OCI-LY7 (cell line): ENCODE data around the gene F2R. TPM values are rescaled to one million over a fixed set of nuclear protein-coding genes. Genes with fewer than 3 reads are reported as not detected.

Experiments
- BruUV-seq: library from RNA; stranded (reverse); fragments of 400-500 nt; replicated peaks from 2 replicates; lab custom pipeline; 2021; lab: Mats Ljungman, UMichigan
- CTCF ChIA-PET: fragments of 300-600 bp; sonication (Branson Sonifier 250); formaldehyde crosslinking; loops from one replicate; lab custom pipeline; 2022; ENCODE audit warnings: antibody characterized with exemption; ENCODE audit not compliant: unreplicated experiment; lab: Charles Lee
- POLR2A ChIA-PET: fragments of 300-600 bp; sonication (Branson Sonifier 250); formaldehyde crosslinking; loops from one replicate; lab custom pipeline; 2022; ENCODE audit warnings: antibody characterized with exemption; lab: Charles Lee
- DNase-seq: peaks from one replicate; pipeline ENCODE4 v3.0.0-alpha.2; 2015; ENCODE audit warnings: low spot score
- H2AFZ ChIP-seq: fragments of 200-600 bp; sonication (generic), shearing (Covaris generic); 2 replicates; pipeline ENCODE4 v1.6.1; 2014; ENCODE audit warnings: mild to moderate bottlenecking, antibody characterized with exemption, low read length, moderate library complexity
- H3K27ac ChIP-seq: fragments of 200-600 bp; sonication (generic); 2 replicates; pipeline ENCODE4 v1.5.1; 2014; ENCODE audit warnings: mixed run types, low read depth, mild to moderate bottlenecking, moderate library complexity, low read length, inconsistent platforms; ENCODE audit not compliant: poor library complexity, severe bottlenecking
- H3K36me3 ChIP-seq: fragments of 200-600 bp; sonication (generic); 2 replicates; pipeline ENCODE4 v1.6.1; 2014; ENCODE audit warnings: mild to moderate bottlenecking, antibody characterized with exemption, low read length, moderate library complexity, mixed read lengths; ENCODE audit not compliant: insufficient read depth
- H3K4me1 ChIP-seq: fragments of 200-600 bp; sonication (generic); 2 replicates; pipeline ENCODE4 v1.5.1; 2014; ENCODE audit warnings: mild to moderate bottlenecking, low read length; ENCODE audit not compliant: insufficient read depth, poor library complexity, severe bottlenecking
- H3K4me2 ChIP-seq: fragments of 200-600 bp; sonication (generic); 2 replicates; pipeline ENCODE4 v1.6.1; 2014; ENCODE audit warnings: mild to moderate bottlenecking, low read length
- H3K4me3 ChIP-seq: fragments of 200-600 bp; sonication (generic); 2 replicates; pipeline ENCODE4 v1.5.1; 2014; ENCODE audit warnings: mild to moderate bottlenecking, low read depth, low read length; ENCODE audit not compliant: poor library complexity, severe bottlenecking
- H3K79me2 ChIP-seq: fragments of 200-600 bp; sonication (generic); 2 replicates; pipeline ENCODE4 v1.6.1; 2016; ENCODE audit warnings: low read depth, mild to moderate bottlenecking, low read length, moderate library complexity, mixed read lengths; ENCODE audit not compliant: insufficient read depth
- H3K9me2 ChIP-seq: fragments of 200-600 bp; sonication (generic); 2 replicates; pipeline ENCODE4 v1.6.1; 2016; ENCODE audit warnings: mild to moderate bottlenecking, low read length, mixed read lengths; ENCODE audit not compliant: insufficient read depth
- H3K9me3 ChIP-seq: fragments of 200-600 bp; sonication (generic); 2 replicates; pipeline ENCODE4 v1.6.1; 2014; ENCODE audit warnings: mild to moderate bottlenecking, mixed run types, low read length, mixed read lengths
- H4K20me1 ChIP-seq: fragments of 200-600 bp; sonication (generic); 2 replicates; pipeline ENCODE4 v1.6.1; 2014; ENCODE audit warnings: mild to moderate bottlenecking, antibody characterized with exemption, low read length, moderate library complexity, mixed read lengths; ENCODE audit not compliant: insufficient read depth
- CTCF ChIP-seq: fragments of 200-600 bp; sonication (generic); conservative IDR thresholded peaks from 2 replicates; pipeline ENCODE4 v1.5.1; 2014; ENCODE audit warnings: mild to moderate bottlenecking, antibody characterized with exemption, low read length, moderate library complexity, mixed read lengths
- EZH2phosphoT487 ChIP-seq: fragments of 200-600 bp; sonication (generic); IDR thresholded peaks from 2 replicates; pipeline ENCODE4 v1.6.1; 2018; ENCODE audit warnings: low read depth, borderline replicate concordance, mild to moderate bottlenecking, mixed run types, antibody characterized with exemption, low read length, moderate library complexity, mixed read lengths
- intact Hi-C: fragments of 100-400 bp; cut with micrococcal nuclease; formaldehyde crosslinking; loops from one replicate; pipeline ENCODE4 v1.10.0; 2022; ENCODE audit not compliant: unreplicated experiment
- total RNA-seq, 2 experiments: library from RNA; depleted of rRNA in 1 of 2; stranded (reverse); fragments of >200 nt in 1 of 2; shearing (Covaris generic) in 1 of 2; gene quantifications; 2 replicates each; pipeline ENCODE4 v1.2.3, GENCODE V29; 2014 to 2022

F2R gene
- total RNA-seq, 2 experiments from 2014 or later = 0.08 TPM; not detected in 1

GRCh38 chr5:76732405-76733048 is 16.6 kb downstream of the F2R start:
- Histone ChIP-seq H3K79me2 (no peaks in the 10 kb centered on the region), H3K4me3 (no peak overlapping the region), H3K4me2 (no peak overlapping the region), H2AFZ (no peak overlapping the region), H3K9me3 (0 out of 2 replicates have a peak, but pooled peaks cover 4% of the 10 kb centered on the region), H3K27ac (no peak overlapping the region), H4K20me1 (no peaks in the 10 kb centered on the region), H3K36me3 (no peaks in the 10 kb centered on the region), H3K9me2 (no peaks in the 10 kb centered on the region), H3K4me1 (no peaks in the 10 kb centered on the region)
- ChIA-PET POLR2A (interaction anchor here (0.8 to 1.3 kb wide), 2 partner anchors 12 to 64 kb away, joined by 3 to 4 read pairs; no protein-coding TSS in a partner anchor), CTCF (no interaction called here)
- no TSS peak for BruUV-seq
- no peak for DNase-seq
- TF ChIP-seq CTCF = no peak
- no peak for TF ChIP-seq EZH2phosphoT487
- intact Hi-C loops = no loop called here

- POLR2A ChIA-PET = interaction anchor here (0.8 to 1.3 kb wide), 2 partner anchors 11 to 64 kb away, joined by 3 to 4 read pairs; no protein-coding TSS in a partner anchor
- H3K36me3 ChIP-seq = no peaks in the 10 kb centered on the region
- no peak overlapping the region for H3K4me3 ChIP-seq
- CTCF ChIA-PET = no interaction called here
- DNase-seq = no peak
- H3K27ac ChIP-seq = no peak overlapping the region
- no peaks in the 10 kb centered on the region for H3K9me2 ChIP-seq
- 0 out of 2 replicates have a peak, but pooled peaks cover 4% of the 10 kb centered on the region for H3K9me3 ChIP-seq
- TF ChIP-seq EZH2phosphoT487 (no peak), CTCF (no peak)
- BruUV-seq = no TSS peak
- H3K79me2 ChIP-seq = no peaks in the 10 kb centered on the region
- no peaks in the 10 kb centered on the region for H4K20me1 ChIP-seq
- H3K4me2 ChIP-seq = no peak overlapping the region
- H2AFZ ChIP-seq = no peak overlapping the region
- intact Hi-C loops = no loop called here
- no peaks in the 10 kb centered on the region for H3K4me1 ChIP-seq
Observed at GRCh38 chr5:76733049-76733417, 17.1 kb downstream of the F2R start.
